Measurements from ENCODE around the gene ALG14.
A peak's percentile ranks its signal among the peaks of the same experiment; 100 is the strongest.
"Not testable (repeated sequence)": the region's sequence is repeated elsewhere in the genome, so short reads cannot be mapped to it uniquely, and the experiment has no call there.

ALG14 gene

DNA sequence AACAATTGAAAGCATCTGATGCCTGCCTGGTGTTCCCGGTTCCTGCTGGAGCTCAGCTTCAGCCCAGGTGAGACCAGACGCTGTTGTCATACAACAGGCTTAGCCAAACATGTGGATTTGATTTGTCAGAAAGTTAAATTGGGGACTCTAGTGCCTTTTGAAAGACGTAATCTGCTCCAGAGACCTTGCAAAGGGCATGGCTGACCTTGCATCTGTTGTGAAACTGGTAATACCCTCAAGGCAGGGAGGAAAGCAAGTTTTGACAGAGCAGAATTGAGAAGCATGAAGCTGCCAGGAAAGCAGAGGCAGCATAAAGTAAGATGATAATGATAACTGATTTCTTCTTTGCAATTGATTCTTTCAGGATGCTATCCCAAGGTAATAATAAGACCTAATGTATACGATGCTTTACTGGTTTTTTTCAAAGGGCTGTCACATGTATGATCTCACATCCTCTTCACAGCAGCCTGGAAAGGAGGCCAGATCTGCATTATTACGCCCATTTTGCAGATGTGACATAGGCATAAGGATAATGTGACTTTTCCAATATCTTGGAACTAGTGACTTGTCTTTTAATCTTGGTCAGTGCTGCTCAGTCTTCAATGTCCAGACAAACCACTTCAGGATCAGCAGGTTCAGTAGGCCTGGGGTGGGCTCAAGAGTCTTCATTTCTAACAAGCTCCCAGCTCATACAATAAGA is 121.1 kb downstream of the ALG14 start:
- DNase-seq, result no peak

DNA sequence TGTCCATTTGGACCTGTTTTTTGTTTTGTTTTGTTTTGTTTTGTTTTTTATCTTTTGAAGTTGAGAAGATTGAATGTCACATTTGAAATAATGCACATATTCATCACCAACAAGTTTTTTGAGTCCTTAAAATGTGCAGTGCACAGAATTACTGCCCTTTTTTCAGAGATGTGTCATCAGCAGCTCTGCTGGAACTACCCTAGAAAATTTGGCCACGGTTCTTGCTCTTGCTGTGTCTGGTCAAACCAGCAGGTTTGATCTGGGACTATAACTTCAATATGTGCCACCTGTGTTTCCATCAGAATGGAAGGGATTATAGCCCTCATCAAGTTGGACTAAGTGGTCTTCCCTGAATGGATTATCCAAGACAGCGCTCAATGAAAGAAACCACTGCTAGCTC is 121.7 kb downstream of the ALG14 start:
- DNase-seq, result no peak

DNA sequence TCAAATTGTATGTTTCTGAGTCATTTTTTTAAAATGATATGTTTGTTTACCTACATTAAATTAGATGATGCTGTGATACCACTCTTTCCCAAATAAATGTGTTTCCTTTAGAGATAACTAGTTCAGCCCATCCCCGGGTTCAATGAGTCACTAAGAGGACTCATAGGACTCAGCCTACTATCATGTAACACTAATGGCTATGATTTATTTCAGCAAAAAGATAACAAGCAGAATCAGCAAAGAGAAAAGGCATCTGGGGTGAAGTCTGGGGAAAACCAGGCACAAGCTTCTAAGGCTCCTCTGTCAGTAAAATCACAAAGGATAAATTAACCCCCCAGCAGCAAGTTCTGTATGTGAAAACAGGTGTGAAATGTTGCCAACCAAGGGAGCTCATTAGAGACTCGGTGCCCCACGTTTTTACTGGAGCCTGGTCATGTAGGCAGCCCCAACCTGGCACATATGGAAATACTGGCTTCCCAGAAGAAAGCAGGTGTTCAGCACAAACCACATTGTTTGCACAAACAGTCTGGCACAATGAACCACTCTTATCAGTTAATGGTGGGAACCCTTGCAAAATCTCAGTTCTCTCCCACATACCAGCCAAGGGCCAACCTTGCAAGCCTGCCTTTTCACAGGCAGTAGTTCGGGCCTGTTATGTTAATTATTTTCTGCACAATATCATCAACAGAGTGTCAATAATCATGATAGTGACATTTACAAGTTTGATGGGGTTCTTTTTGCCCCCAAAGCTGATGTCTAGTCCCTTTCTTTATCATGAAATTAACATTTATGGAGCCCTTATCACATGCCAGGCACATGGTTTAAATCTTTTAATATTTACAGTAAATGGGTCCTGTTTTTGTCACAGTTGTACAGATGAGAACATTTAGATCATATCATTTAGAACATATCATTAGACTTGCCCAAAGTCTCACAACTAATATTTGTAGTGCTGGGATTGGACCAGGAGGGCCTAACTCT is 122.8 kb downstream of the ALG14 start:
- peak; percentile 32 for DNase-seq

DNA sequence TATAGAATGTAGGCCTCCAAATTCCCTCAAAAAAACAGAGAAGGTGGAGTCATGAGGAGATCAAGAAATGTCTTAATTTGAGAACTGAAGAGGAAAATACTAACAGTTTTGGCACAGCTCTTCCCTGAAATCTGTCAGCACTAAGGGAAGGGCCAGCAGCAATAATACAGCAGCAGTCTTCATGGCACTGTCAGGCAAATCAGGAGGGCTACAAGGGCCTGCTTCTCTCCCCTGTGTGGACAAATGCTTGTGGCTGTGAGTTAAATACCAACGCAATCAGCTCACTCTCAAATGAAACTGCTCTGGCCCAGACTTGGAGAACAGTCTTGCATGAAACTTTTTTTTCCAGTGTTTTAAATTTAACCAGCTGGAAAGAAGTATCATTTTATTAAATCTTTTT is 125.3 kb downstream of the ALG14 start:
- DNase-seq, result no peak

DNA sequence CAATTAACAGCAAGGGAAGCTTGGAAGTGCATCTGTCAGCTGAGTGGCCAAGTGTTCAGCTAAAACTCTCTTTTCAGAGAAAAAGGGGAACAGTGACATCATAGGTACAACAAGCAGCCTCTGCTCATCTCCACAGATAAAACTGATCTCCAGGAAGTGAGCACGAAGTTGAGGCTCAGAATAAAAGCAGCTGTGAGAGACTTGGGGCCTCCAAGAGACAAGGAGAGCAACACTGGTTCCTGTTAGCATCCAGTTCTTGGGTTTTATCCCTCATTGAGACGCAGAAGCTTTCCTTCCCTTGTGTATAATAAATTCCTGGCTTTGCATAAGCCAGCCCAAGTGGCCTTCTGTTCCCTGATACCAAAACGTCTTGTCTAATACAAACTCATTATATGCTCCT is 125.9 kb downstream of the ALG14 start:
- no peak for DNase-seq

DNA sequence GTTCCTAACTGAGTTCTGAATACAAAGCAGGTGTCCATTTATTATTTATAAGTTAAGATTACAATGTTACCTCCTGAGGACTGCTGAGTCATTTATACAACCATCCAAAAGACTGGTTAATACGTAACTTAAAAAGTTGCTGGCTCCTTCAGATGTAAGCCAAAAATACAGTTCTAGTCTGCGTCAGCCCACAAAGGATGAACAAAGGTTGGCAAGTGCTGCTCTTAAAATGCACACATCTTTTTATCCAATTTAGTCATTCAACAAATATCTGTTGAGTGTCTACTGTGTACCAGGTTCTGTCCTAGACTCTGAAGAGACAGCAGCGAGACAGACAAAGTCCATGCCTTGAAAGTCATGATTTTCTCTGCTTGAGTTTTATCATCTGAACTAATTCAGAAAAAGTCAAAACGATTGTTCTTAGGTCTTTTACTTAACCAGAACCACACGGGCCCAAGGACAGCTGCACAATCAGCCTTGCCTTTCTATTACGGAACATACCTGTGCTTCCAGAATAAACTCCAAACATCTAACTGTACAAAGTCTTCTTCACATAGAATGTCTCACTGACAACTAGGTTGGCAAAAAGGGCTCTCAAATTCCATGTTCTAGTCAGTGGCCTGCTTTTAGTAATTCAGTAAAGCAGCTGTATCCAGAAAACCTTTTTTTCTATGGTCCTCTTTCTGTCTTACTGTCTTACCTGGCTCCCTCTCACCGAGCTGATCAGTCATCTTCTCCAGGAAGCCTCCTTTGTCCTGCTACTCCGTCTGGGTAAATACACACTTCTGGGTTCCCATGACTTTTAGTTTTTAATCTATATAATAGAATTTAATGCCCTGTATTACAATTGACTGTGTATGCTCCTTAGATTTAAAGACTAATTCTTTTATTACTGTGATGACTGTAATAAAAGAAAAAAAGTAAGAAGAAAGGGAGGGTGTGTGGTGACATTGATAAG is 130.3 kb downstream of the ALG14 start:
- no peak for DNase-seq

DNA sequence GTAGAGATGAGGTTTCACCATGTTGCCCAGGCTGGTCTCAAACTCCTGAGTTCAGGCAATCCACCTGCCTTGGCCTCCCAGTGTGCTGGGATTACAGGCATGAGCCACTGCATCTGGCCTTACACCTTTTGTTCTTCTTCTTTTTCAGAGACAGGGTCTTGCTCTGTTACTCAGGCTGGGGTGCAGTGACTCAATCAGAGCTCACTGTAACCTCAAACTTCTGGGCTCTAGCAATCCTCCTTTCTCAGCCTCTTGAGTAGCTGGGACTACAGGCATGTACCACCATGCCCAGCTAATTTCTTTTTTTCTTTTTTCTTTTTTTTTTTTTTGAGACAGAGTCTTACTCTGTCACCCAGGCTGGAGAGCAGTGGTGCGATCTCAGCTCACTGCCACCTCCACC is 131.3 kb downstream of the ALG14 start:
- DNase-seq, result not testable (repeated sequence)

DNA sequence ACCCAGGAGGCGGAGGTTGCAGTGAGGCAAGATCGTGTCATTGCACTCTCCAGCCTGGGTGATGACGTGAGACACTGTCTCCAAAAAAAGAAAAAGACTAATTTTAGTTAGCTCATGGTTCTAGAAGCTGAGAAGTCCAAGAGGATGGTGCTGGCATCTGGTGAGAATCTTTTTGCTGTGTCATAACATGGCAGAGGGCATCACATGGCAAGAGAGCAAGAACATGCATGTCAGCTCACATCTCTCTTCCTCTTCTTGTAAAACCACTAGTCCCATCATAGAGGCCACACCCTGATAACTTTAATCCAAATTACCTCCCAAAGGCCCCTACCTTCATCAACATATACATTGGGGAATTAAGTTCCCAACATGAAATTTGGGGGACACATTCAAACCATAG is 132.0 kb downstream of the ALG14 start:
- DNase-seq, result no peak

DNA sequence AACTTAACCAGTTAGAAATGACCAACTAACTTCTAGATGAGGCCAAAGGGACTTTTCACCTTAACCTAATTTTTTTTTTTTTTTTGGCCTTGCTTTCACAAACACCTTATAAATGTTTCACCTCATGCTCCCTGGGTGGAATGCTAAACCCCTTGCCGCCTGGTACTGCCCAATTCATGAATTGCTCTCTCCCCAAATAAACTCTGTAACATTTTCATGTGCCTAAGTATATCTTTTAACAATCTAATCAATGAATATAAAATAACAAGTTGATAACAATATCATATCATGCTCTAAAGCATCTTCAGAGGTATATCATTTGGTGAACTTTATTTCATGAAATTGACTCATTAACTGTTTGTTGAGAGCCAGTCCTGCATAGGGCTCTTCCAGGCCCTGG is 134.9 kb downstream of the ALG14 start:
- no peak for DNase-seq

DNA sequence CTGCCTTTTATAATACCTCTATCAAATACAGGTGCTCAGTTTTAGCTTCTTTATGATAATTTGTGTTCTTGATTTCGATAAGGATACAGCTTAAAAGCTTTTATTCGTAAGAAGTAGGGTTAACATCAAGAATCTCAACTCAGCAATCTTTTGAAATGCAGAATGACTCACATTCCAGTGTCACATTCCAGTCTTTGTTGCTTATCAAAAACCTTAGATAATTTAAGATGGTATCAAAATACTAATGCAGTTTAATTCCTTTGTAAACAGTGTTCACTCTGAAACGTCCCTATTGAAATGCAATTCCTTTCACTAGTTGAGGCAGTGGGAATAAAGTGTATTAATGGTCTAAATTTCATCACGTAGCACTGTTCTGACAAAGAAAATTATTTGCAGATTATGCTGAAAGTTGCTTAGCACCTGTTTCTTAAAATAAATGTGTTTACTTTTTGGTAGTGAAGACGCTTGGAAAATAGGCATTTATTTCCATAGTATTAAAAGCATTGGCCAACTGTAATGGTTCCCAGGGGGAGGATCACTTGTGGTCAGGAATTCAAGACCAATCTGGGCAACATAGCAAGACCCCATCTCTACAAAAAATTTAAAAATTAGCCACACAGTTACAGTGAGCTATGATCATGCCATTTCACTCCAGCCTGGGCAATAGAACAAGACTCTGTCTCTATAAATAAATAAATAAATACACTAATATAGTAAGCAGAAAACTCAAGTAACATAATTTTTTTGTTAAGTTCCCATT is 135.7 kb downstream of the ALG14 start:
- no peak for DNase-seq

DNA sequence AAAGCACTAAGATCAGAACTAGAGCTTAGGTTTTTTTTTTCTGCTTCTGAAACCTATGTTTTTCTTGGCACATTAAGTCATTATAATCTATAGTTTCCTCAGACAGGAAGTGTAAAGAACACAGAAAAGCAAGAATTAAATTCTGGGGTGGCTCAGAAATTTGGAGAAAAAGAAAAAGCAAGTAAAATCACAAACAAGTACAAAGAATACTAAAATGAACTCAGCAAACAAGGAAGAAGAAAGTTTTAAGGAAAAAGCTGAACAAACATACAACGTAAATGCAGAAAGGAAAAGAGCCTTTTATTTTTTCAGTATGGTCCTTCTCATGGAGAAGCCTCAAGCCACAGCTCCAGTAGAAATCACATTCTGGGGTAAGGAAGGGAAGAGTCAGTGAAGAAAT is 137.3 kb downstream of the ALG14 start:
- DNase-seq, result no peak

DNA sequence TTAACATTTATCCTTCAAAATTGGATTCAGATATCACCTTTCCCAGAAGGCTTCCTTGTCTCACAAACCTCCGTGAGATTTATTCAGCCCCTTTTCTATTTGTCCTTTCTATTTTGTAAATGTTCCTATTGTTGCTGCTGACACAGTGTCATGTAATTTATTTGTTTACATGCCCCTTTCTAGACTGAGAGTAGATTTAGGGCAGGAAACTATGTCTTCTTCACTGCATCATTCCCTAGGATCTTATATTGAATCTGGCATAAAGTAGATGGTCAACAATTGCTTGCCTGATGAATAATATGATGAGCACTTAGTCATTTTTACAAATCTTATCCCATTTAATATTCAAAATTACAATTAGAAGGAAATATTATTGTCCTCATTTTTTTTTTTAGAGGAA is 137.7 kb downstream of the ALG14 start:
- no peak for DNase-seq

DNA sequence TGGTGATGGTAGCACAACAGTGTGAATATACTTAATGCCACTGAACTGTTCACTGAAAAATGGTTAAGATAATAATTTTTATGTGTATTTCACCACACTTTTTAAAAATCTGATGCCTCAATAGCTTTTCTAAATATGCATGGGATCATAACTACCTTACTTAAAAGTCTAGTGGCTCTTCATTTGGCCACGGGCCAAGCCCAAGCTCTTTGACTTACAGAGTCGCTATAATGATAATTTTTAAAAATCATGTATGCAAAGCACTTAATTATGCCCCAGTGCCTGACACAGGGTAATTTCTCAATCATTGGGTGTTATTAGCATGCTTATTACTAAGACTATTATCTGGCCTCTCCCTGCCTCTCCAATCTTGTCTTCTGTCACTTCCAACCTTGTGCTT is 138.2 kb downstream of the ALG14 start:
- no peak for DNase-seq

DNA sequence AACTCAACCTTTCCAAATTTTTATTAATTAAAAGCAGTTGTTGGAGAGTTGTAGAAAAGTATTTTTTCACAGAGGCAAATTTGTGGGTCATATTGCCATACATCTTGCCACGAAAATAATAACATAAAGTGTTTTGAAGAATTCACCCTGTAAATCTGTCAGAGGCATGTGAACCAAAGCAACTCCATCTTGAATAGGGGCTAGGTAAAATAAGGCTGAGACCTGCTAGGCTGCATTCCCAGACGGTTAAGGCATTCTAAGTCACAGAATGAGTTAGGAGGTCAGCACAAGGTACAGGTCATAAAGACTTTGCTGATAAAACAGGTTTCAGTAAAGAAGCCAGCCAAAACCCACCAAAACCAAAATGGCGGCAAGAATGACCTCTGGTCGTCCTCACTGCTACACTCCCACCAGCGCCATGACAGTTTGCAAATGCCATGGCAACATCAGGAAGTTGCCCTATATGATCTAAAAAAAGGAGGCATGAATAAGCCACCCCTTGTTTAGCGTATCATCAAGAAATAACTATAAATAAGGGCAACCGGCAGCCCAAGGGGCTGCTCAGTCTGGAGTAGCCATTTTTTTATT is 141.4 kb downstream of the ALG14 start:
- DNase-seq, result no peak

DNA sequence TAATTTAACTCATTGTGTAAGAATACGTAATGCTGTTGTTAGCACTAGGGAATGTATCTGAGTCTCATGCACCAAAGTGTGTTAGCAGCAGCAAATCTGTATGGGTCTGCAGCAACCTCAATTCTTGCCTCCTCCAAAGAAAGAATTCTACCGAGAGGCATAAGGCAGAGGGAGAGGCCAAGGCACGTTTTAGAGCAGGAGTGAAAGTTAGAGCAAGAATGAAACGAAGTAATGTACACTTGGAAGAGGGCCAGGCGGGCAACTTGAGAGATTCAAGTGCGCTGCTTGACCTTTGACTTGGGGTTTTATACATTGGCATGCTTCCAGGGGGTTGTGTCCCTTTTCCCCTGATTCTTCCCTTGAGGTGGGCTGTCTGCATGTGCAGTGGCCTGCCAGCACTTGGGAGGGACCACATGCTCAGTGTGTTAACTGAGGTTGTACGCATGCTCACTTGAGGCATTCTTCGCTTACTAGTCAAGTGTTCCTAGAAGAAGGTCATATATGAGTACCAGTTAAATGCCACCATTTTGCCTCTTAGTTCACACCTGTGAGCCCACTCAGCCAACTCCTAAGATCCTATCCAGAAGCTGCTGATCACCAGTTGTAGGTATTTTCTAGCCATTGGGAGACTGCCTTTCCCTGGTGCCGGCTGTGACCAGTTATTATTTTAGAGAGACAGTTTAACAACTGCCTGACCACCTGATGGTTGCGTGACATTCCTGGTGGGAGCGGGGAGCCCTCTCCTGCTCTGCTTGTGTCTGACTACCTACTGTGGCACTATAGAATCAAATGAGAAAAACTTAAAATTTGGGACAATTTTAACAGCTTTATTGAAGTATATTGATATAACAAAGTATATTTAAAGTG is 143.2 kb downstream of the ALG14 start:
- no peak for DNase-seq

DNA sequence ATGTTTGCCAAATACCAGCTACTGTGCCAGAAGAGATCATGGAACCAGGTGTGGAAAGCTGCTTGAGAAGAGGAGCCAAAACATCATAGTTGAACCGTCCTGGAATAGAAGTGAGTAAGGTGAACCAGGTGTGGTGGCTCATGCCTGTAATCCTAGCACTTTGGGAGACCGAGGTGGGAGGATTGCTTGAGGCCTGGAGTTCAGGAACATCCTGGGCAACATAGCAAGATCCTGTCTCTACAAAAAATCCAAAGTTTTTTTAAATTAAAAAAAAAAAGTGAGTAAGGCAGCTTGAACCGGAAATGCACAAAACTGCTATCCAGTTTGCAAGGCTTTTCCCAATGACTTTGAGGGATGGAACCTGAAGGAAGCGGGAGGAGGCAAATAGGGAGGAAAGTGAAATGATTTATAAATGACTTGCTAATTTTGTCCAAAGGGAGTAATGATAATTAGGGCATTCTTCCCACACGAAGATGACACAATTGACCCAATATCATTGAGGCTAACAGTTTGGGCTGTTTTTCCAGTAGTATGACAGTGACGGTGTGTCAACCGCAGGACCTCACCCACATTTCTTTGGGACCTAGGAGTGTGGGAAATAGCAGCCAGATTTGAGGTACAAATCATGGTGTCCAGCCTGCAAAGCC is 144.3 kb downstream of the ALG14 start:
- DNase-seq, result no peak

DNA sequence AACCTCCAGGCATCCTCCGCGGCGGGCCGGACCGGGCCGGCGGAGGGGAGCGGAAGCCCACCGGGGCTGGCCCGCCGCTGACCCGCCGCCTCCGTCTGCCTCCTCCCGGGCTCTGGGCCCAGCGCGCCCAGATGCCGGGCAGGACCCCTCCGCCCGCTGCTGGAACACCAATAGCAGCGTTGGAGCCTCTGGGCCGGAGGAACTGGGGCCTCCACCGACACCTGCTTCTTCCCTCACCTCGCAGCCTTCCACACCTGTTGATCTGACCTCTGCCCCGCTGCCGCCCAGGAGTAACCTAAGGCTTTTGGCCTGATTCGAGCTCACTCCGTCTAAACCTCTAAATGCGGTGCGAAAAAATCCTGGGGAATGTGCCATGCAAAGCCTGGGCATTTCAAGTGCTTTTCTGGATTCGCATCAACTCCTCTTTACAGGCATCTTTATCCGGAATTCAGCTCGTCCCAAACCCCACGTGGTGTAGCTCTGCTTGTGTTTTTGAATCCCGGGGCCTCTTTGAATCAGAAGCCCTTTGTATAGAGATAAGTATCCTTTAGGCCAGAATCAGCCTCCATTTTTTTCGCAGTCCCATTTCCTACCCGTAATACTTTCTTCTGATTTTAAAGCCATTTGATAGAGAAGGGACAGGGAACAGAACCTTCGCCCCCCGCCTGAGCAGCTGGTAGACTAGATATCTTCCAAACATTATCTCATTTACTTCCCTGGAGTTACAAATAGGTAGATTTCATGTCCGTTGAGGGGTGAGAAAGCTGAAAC is 145.2 kb downstream of the ALG14 start:
- no peak for DNase-seq

DNA sequence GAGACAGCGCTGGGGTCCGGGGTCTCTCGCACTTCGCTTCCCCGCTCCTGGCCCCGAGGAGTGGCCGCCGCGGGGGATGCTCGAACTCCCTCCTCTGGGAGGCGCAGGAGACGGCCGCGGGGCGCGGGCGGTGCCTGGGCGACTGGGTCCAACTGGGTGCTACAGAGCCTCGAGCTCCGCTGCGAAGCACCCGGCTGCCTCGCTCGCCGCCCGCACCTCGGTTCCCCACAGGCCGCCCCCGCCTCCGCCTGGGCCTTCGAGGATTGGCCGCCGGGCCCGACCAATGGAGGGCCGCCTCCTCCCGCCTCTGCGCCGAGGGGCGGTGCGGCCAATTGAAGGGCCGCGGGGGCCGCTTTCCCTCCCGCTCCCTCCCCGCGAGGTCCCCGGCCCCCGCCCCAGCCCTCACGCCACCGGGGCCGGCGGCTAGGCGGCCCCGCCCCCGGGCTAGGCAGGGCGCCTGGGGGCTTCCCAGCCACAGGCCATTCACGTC is 145.8 kb downstream of the ALG14 start, which contains the start of gene CNN3:
Gene CNN3 (minus strand): TSS at position 196 of the 490 bp plus-strand sequence. CDS start 216 bp downstream, outside the sequence.
- peak; percentile 93 for DNase-seq
